Kidney capillary endothelial cell (primary cell): ENCODE results near the gene NRIP3.
"Not testable (repeated sequence)": the region's sequence is repeated elsewhere in the genome, so short reads cannot be mapped to it uniquely, and the experiment has no call there.

Experiments used
- DNase-seq: peaks from one replicate; pipeline ENCODE4 v3.0.0-alpha.2; 2018; ENCODE audit warnings: low spot score

The NRIP3 gene

DNA sequence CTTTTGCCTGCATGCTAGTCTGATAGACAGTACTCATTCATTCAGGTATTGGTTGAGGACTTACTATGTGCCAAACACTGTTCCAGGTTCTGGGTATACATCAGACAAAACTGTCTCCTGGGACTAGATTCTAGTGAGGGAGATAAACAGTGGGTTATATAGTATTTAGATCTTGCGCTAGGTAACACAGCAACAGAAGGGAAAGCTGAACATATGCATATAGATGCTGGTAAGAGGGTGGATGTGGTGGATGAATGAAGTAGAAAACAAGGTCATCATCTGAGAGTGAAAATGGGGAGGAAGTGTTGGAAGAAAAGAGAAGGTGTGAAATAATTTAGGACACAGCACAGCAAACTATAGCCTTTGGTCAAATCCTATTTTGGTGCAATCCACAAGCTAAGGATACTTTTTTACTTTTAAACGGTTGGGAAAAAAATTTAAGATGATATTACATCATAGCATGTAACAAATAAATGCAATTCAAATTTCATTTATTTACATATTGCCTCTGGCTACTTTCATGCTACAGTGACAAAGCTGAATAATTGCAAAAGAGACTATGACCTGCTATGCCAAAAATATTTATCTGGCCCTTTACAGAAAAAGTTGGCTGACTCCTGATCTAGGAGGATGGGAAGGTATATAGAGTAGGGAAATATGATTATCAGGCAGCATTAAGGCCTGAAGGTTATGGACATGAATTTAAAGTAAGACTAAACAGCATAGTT lies 32.4 kb downstream of the NRIP3 start:
- DNase-seq: no peak

- no peak for DNase-seq
These were observed 36.6 kb downstream of the NRIP3 start for GRCh38 chr11:8967184-8967583.

GRCh38 chr11:8964324-8965320 lies 39.2 kb downstream of the NRIP3 start, which contains the start of gene TMEM9B:
Gene TMEM9B, minus strand, starts transcription at chr11:8964442. Its CDS starts 129 bp downstream, at chr11:8964313.
- DNase-seq: peak; percentile 80

GRCh38 chr11:8963569-8964323 lies 40.1 kb downstream of the NRIP3 start:
- DNase-seq: peak; percentile 46

GRCh38 chr11:8962841-8963240 lies 41.0 kb downstream of the NRIP3 start:
- DNase-seq: no peak

DNA sequence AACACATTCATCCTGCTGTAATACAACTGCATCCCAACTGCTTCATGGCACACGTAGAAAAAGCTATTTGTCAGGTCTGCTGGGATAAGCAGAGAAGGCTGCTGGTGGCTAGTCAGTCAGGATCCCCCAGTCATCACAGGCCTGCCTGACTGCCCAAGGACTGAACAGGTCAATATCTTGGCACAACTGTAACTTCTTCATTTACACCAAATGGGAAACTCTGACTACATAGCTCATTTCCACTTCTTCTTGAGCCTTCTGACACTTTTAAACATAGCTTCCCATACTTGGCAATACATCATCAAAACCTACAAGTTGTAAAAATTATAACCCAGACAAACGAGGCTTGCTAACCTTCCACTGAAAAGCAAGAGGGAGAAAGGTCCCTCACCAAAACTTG lies 42.4 kb downstream of the NRIP3 start:
- no peak for DNase-seq

- DNase-seq: peak; percentile 66
These were observed 44.1 kb downstream of the NRIP3 start for GRCh38 chr11:8959546-8960166.

DNA sequence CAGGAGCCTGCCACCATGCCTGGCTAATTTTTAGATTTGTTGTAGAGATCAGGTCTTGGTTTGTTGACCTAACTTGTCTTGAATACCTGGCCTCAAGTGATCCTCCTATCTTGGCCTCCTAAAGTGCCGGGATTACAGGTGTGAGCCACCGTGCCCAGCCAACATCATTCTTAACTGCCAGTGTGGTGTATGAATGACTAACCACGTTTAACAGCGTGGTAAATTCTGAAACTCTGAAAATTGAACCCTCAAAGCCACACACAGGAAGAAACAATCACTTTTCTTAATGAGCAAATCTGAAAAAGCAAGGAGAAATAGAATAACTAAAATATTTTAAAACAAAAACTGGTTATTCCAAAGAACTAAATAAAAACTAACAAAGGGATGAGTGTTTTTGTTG lies 46.9 kb downstream of the NRIP3 start:
- DNase-seq: no peak

GRCh38 chr11:8948886-8949285 lies 54.9 kb downstream of the NRIP3 start:
- DNase-seq: no peak

DNA sequence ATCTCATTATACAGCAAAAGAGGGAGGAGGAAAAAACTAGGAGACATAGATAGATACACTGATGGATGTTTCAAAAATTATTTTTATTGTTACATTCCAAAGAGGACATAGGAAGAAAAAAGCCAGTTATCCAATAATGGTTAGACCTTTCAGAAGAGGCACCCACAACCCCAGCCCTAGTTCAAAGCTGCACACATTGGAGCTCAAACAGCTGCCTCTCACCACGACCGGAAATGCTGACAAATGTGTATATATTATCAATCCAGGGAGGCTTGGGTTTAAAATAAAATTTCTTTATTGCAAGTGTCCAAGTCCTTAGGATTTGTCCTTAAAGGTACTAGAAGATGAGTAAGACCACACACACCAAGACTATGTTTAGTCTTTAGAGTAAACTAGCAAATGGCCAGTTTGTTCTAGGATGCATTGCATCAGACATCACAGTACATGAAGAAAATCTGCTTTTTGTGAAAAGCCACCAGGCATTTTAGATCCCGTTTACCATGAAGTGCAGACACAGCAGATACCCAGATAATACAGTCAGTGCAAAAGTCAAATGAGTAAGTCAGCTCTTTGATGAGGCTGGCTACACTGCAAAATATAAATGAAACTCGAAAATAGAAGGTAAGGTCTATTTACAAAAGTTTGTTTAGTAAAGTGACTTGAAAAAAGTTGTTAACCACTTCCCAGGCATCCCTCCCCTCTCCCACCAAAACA lies 56.4 kb downstream of the NRIP3 start:
- no peak for DNase-seq

DNA sequence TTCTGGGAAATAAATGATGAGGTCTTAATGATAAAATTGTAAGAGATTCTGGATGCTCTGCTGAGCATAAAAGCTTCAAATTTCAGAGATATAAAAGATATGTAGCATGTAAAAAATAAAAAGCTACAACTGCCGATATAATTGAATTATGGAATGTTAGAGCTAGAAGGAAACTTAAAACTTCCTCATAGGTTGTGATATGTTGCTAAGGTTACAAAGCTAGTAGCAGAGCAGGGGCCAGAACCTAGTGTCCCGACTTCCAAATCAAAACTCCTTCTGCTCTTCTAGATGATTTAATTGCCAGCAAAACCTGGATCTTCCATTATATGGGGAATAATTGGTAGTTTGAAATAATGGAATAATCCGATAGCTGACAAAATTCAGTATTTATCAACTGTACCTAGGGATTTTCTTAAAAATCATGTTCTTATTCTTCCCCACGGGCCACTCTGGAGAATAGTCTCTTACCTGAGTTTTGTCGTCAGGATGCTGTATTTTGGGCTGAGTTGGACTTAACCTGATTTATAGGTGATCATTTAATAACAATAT lies 61.2 kb downstream of the NRIP3 start, which contains the start of gene ASCL3:
Gene ASCL3 (minus strand): TSS at position 499 of the 549 bp plus-strand sequence. CDS start 4,855 bp downstream, outside the sequence.
- no peak for DNase-seq

- DNase-seq: no peak
These were observed 62.3 kb downstream of the NRIP3 start for GRCh38 chr11:8941341-8942103.

- no peak for DNase-seq
These were observed 66.1 kb downstream of the NRIP3 start for GRCh38 chr11:8937659-8938058.

DNA sequence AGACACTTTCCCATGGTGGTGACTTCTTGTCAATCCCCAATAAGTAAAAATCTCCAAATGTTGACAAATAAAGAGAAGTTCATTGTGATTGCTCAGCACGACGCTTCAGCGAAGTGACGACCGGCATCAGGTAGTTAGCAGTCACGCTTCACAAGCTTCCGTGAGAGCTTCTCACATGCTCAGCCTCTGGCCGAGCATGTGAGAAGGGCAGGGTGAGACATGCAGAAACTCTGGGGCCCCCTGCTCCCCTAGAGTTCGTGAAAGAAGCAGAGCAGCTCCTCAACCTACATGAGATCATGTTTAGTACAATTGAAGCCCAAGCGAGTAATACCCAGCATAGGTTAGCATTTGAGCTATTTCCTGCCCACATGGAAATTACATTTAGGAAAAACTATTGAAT lies 66.6 kb downstream of the NRIP3 start:
- DNase-seq: no peak

GRCh38 chr11:8935789-8936188 lies 68.0 kb downstream of the NRIP3 start:
- DNase-seq: not testable (repeated sequence)

GRCh38 chr11:8934742-8935488 lies 68.9 kb downstream of the NRIP3 start:
- peak; percentile 59 for DNase-seq

DNA sequence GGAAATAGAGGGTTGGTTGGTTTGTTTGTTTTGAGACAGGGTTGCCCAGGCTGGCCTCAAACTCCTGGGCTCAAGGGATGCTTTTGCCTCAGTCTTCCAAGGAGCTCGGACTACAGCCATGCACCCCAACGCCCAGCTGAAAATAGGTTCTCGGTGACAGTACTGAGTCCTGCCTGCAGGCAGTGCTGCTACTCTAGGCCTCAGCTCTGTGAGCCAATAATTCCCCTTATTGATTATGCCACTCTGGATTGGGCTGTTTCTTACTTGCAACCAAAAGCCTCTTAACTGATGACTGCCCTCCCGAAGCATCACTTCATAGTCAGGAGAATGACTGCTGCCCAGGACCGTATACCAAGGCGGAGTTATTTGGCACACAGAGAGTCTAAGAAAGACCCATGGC lies 69.9 kb downstream of the NRIP3 start:
- no peak for DNase-seq

- DNase-seq: no peak
These were observed 71.1 kb downstream of the NRIP3 start, which contains the start of gene C11orf16 for GRCh38 chr11:8932564-8933180. Gene C11orf16, minus strand, starts transcription at chr11:8932947. Its CDS starts 639 bp downstream, at chr11:8932308.
